HG03432 (cell line): ENCODE data around the gene ROCK2.

ENCODE experiments used
- ATAC-seq: cut with Tn5 transposase; IDR thresholded peaks from one replicate; pipeline ENCODE4 v1.9.1; 2021; ENCODE audit warnings: mild to moderate bottlenecking, moderate library complexity; ENCODE audit not compliant: unreplicated experiment

Gene ROCK2

GRCh38 chr2:11132036-11132671 is 212.3 kb downstream of the ROCK2 start:
- no peak for ATAC-seq

- ATAC-seq, result no peak
Observed at GRCh38 chr2:11131166-11131920, 213.1 kb downstream of the ROCK2 start.
